Stimulated activated CD8-positive, alpha-beta memory T cell treated with anti-CD3 and anti-CD28 coated beads, Interleukin-7, amount 100 ng/mL, for 4 hours (primary cell): ENCODE measurements around the gene BANK1.

Source experiments
- DNase-seq, 2 donors: peaks; one replicate each; pipeline ENCODE4 v3.0.0-alpha.2; 2020; ENCODE audit warnings: low read depth in 2 of 2

BANK1 gene

GRCh38 chr4:101790521-101791181 is at the start of gene BANK1:
TSS of gene BANK1 (plus strand) at chr4:101790730. CDS start at chr4:101790881, 151 bp downstream.
- DNase-seq, result peak in 1 of 2 donors; percentile 21

- DNase-seq, result no peak
Observed at GRCh38 chr4:101753721-101754120, 36.8 kb upstream of the BANK1 start.

- DNase-seq, result no peak
Observed at GRCh38 chr4:101756181-101756580, 34.3 kb upstream of the BANK1 start.

- DNase-seq, result no peak
Observed at GRCh38 chr4:101761405-101761804, 29.1 kb upstream of the BANK1 start.

- DNase-seq, result no peak
Observed at GRCh38 chr4:101762025-101762424, 28.5 kb upstream of the BANK1 start.

- DNase-seq, result no peak
Observed at GRCh38 chr4:101762534-101762933, 28.0 kb upstream of the BANK1 start.

- no peak for DNase-seq
Observed at GRCh38 chr4:101763576-101763975, 27.0 kb upstream of the BANK1 start.

GRCh38 chr4:101774807-101775206 is 15.7 kb upstream of the BANK1 start:
- no peak for DNase-seq

GRCh38 chr4:101777431-101777830 is 13.1 kb upstream of the BANK1 start:
- no peak for DNase-seq

- DNase-seq, result no peak
Observed at GRCh38 chr4:101780284-101780683, 10.2 kb upstream of the BANK1 start.

GRCh38 chr4:101782546-101782945 is 8.0 kb upstream of the BANK1 start:
- DNase-seq, result no peak

- no peak for DNase-seq
Observed at GRCh38 chr4:101784957-101785356, 5.6 kb upstream of the BANK1 start.

- no peak for DNase-seq
Observed at GRCh38 chr4:101785486-101785885, 5.0 kb upstream of the BANK1 start.

GRCh38 chr4:101787701-101788316 is 2.7 kb upstream of the BANK1 start:
- no peak for DNase-seq

GRCh38 chr4:101791182-101791558 is 640 bp downstream of the BANK1 start:
- no peak for DNase-seq

GRCh38 chr4:101792056-101792590 is 1.6 kb downstream of the BANK1 start:
- DNase-seq, result no peak

- no peak for DNase-seq
Observed at GRCh38 chr4:101793397-101793796, 2.9 kb downstream of the BANK1 start.

GRCh38 chr4:101794806-101795205 is 4.3 kb downstream of the BANK1 start:
- no peak for DNase-seq

- no peak for DNase-seq
Observed at GRCh38 chr4:101795704-101796103, 5.2 kb downstream of the BANK1 start.

- no peak for DNase-seq
Observed at GRCh38 chr4:101801958-101802357, 11.4 kb downstream of the BANK1 start.

- DNase-seq, result no peak
Observed at GRCh38 chr4:101806914-101807313, 16.4 kb downstream of the BANK1 start.

GRCh38 chr4:101807351-101807750 is 16.8 kb downstream of the BANK1 start:
- DNase-seq, result no peak

GRCh38 chr4:101813604-101814003 is 23.1 kb downstream of the BANK1 start:
- no peak for DNase-seq
